Colonic mucosa (tissue), 4 donors: Measurements from ENCODE around the gene DYRK3. TPM values are rescaled to one million over a fixed set of nuclear protein-coding genes. Genes with fewer than 3 reads are reported as not detected.
A peak's percentile ranks its signal among the peaks of the same experiment; 100 is the strongest.

Source experiments
- DNase-seq: peaks from one replicate; pipeline ENCODE4 v3.0.0-alpha.2; 2020
- H3K27ac ChIP-seq: fragments of 200-600 bp; one replicate; pipeline ENCODE4 v1.8.0; 2021
- H3K27me3 ChIP-seq: fragments of 200-600 bp; one replicate; pipeline ENCODE4 v1.8.0; 2021
- H3K36me3 ChIP-seq: fragments of 200-600 bp; one replicate; pipeline ENCODE4 v1.8.0; 2021
- H3K4me1 ChIP-seq: fragments of 200-600 bp; one replicate; pipeline ENCODE4 v1.8.0; 2021; ENCODE audit warnings: mild to moderate bottlenecking
- H3K4me3 ChIP-seq: fragments of 200-600 bp; one replicate; pipeline ENCODE4 v1.8.0; 2021
- H3K9ac ChIP-seq, 2 donors: one replicate each; pipeline ENCODE4 v1.7.0; 2013; ENCODE audit warnings: control low read depth in 2 of 2, low read depth in 2 of 2, low read length in 2 of 2
- H3K9me3 ChIP-seq: fragments of 200-600 bp; one replicate; pipeline ENCODE4 v1.8.0; 2021
- intact Hi-C: fragments of 100-400 bp; cut with DNase I; formaldehyde crosslinking; loops from one replicate; pipeline ENCODE4 v1.14.1; 2022
- total RNA-seq, 2 donors: library from RNA; stranded (reverse); fragmentation: NEBNext Ultra II Directional in 1 of 2; extraction: Animal tissue kit (Norgen Biotek cat#: 25700) in 1 of 2; gene quantifications; one replicate each; pipeline ENCODE4 v1.2.1, GENCODE V29; 2021
- TF ChIP-seq, protein P1 (sequence below): fragments of 200-600 bp; IDR thresholded peaks from one replicate; pipeline ENCODE4 v1.8.0; 2022; ENCODE audit warnings: antibody characterized with exemption, mild to moderate bottlenecking
- donor health status: healthy.
- donor health status: DM: no; HTN: no; CAD: no.
- donor health status: DM: no; HTN: no; CAD: no.

The DYRK3 gene
- total RNA-seq, 2 donors from 2014 or later = 0.86 to 1.9 TPM

DNA sequence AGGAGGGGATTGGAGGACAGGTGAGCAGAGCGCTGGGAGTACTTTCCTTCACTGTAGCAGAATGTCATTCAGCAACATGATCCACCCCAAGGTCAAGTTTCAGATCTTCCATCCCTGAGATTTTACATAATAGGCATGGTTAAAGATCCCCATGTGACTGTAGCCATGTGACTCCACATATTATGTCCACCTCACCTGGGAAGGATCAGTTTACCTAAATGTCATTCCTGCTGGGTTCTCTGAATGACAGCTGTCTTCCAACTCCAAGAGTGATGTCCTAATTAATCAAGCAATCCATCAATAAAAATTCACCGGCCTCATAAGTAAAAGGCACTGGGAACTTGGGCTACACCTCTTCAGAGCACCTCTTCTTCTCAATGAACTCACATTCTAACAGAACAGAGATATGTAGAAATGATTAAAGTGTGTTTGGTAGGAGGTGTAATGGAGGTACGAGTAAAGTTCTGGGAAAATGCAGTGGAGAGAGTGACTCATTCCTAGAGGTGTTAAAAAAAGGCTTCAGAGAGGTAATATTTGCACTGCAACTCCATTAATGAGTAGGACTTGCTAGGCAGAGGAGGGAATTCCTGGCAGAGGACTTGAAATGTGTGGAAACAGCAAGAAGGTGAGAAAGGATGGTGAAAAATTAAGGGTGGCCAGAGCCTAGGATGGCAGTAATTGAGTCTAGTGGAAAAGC, 27.2 kb downstream of the DYRK3 start:
- Histone ChIP-seq H3K27me3 (peaks cover 7% of the 10 kb centered on the region), H3K4me1 (no peaks in the 10 kb centered on the region), H3K9me3 (no peaks in the 10 kb centered on the region), H3K4me3 (no peak overlapping the region), H3K36me3 (no peaks in the 10 kb centered on the region), H3K9ac (no peak overlapping the region), H3K27ac (no peak overlapping the region)
- TF ChIP-seq, protein P1, sequence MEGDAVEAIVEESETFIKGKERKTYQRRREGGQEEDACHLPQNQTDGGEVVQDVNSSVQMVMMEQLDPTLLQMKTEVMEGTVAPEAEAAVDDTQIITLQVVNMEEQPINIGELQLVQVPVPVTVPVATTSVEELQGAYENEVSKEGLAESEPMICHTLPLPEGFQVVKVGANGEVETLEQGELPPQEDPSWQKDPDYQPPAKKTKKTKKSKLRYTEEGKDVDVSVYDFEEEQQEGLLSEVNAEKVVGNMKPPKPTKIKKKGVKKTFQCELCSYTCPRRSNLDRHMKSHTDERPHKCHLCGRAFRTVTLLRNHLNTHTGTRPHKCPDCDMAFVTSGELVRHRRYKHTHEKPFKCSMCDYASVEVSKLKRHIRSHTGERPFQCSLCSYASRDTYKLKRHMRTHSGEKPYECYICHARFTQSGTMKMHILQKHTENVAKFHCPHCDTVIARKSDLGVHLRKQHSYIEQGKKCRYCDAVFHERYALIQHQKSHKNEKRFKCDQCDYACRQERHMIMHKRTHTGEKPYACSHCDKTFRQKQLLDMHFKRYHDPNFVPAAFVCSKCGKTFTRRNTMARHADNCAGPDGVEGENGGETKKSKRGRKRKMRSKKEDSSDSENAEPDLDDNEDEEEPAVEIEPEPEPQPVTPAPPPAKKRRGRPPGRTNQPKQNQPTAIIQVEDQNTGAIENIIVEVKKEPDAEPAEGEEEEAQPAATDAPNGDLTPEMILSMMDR = no peak
- no peak for DNase-seq
- intact Hi-C loops = loop anchor here (1.0 to 5.0 kb wide), 2 partner anchors 28 to 170 kb away; no protein-coding TSS in a partner anchor

GRCh38 chr1:206663362-206663761, 28.0 kb downstream of the DYRK3 start:
- TF ChIP-seq, protein P1 = no peak
- Histone ChIP-seq H3K36me3 (no peaks in the 10 kb centered on the region), H3K27me3 (peaks cover 7% of the 10 kb centered on the region), H3K27ac (no peak overlapping the region), H3K9ac (no peak overlapping the region), H3K4me3 (no peak overlapping the region), H3K9me3 (no peaks in the 10 kb centered on the region), H3K4me1 (no peaks in the 10 kb centered on the region)
- intact Hi-C loops = loop anchor here (1.0 to 5.0 kb wide), 2 partner anchors 29 to 171 kb away; no protein-coding TSS in a partner anchor
- DNase-seq = no peak

GRCh38 chr1:206663832-206664652, 28.7 kb downstream of the DYRK3 start:
- TF ChIP-seq, protein P1 = peak; percentile 92
- H3K4me1 ChIP-seq = no peaks in the 10 kb centered on the region
- H3K9ac ChIP-seq = no peak overlapping the region
- peak; percentile 78 for DNase-seq
- intact Hi-C loops = loop anchor here (1.0 to 5.0 kb wide), 2 partner anchors 30 to 172 kb away; no protein-coding TSS in a partner anchor
- H3K4me3 ChIP-seq = peak overlapping the region; percentile 3
- no peaks in the 10 kb centered on the region for H3K9me3 ChIP-seq
- H3K27me3 ChIP-seq = peaks cover 7% of the 10 kb centered on the region
- H3K36me3 ChIP-seq = no peaks in the 10 kb centered on the region
- H3K27ac ChIP-seq = no peak overlapping the region

GRCh38 chr1:206664740-206665139, 29.4 kb downstream of the DYRK3 start:
- intact Hi-C loops = loop anchor here (5.0 kb wide), 1 partner anchor 172 kb away; no protein-coding TSS in a partner anchor
- no peak overlapping the region for H3K27ac ChIP-seq

GRCh38 chr1:206666031-206666561, 30.8 kb downstream of the DYRK3 start:
- intact Hi-C loops = no loop called here
- Histone ChIP-seq H3K9ac (no peak overlapping the region), H3K27ac (no peak overlapping the region), H3K36me3 (no peaks in the 10 kb centered on the region), H3K4me3 (no peak overlapping the region), H3K9me3 (no peaks in the 10 kb centered on the region), H3K4me1 (no peaks in the 10 kb centered on the region), H3K27me3 (peaks cover 7% of the 10 kb centered on the region)
- DNase-seq = no peak
- TF ChIP-seq, protein P1 = no peak

More at GRCh38 chr1:206664740-206665139, 29.4 kb downstream of the DYRK3 start:
- Histone ChIP-seq H3K9ac (no peak overlapping the region), H3K4me1 (no peaks in the 10 kb centered on the region), H3K4me3 (no peak overlapping the region), H3K27me3 (peaks cover 7% of the 10 kb centered on the region), H3K9me3 (no peaks in the 10 kb centered on the region), H3K36me3 (no peaks in the 10 kb centered on the region)
- TF ChIP-seq, protein P1 = no peak
- no peak for DNase-seq
